ENCODE measurements around the gene ZNF280A.

GRCh38 chr22:22521631-22522030 lies 1.6 kb upstream of the ZNF280A start:
- TF ChIP-seq POLR2A (IDR thresholded peaks at IDR 0.05) (no peak), CTCF (IDR thresholded peaks at IDR 0.05) (no peak), EP300 (IDR thresholded peaks at IDR 0.05) (no peak)

Measured in ovary (tissue), 3 donors.